Liver (tissue), 3 donors: ENCODE data around the gene TM9SF2.

Source experiments
- ATF3 ChIP-seq: IDR thresholded peaks from 2 replicates; pipeline ENCODE4 v1.6.1; 2016; ENCODE audit warnings: antibody characterized with exemption
- CTCF ChIP-seq: fragments of 150-350 bp; IDR thresholded peaks from 2 replicates; pipeline ENCODE4 v1.5.1; 2017; ENCODE audit warnings: improper control_type of control experiment, low read depth, low read length; ENCODE audit not compliant: missing input control
- EGR1 ChIP-seq, 2 donors: IDR thresholded peaks; 2 replicates each; pipeline ENCODE4 v1.6.1; 2016 to 2018; ENCODE audit warnings: antibody characterized with exemption in 2 of 2, low read depth in 2 of 2
- FOXA2 ChIP-seq: IDR thresholded peaks from 2 replicates; pipeline ENCODE4 v1.6.1; 2016; ENCODE audit warnings: antibody characterized with exemption
- JUND ChIP-seq, 2 donors: IDR thresholded peaks; 2 replicates each; pipeline ENCODE4 v1.6.1; 2016; ENCODE audit warnings: antibody characterized with exemption in 2 of 2
- MAX ChIP-seq: IDR thresholded peaks from 2 replicates; pipeline ENCODE4 v1.6.1; 2016; ENCODE audit warnings: antibody characterized with exemption
- RAD21 ChIP-seq, 2 donors: IDR thresholded peaks; 2 replicates each; pipeline ENCODE4 v1.6.1; 2016; ENCODE audit warnings: antibody characterized with exemption in 2 of 2, mild to moderate bottlenecking in 2 of 2
- REST ChIP-seq: IDR thresholded peaks from 2 replicates; pipeline ENCODE4 v1.6.1; 2016; ENCODE audit warnings: antibody characterized with exemption, mild to moderate bottlenecking
- RXRA ChIP-seq, 2 donors: IDR thresholded peaks; 2 replicates each; pipeline ENCODE4 v1.6.1; 2017 to 2018; ENCODE audit warnings: antibody characterized with exemption in 2 of 2, mild to moderate bottlenecking in 1 of 2
- TAF1 ChIP-seq: conservative IDR thresholded peaks from 2 replicates; pipeline ENCODE4 v1.6.1; 2016; ENCODE audit warnings: antibody characterized with exemption, mild to moderate bottlenecking
- donor health status: healthy.
- donor health status: healthy.

- no peak for TF ChIP-seq CTCF
- no peak for TF ChIP-seq EGR1 (IDR thresholded peaks at IDR 0.05; ENCODE audit: low read depth in 2 of 2)
- no peak for TF ChIP-seq FOXA2
- TF ChIP-seq RAD21 (IDR thresholded peaks at IDR 0.05): no peak
- TF ChIP-seq TAF1: no peak
- TF ChIP-seq ATF3: no peak
- no peak for TF ChIP-seq MAX
- TF ChIP-seq JUND (IDR thresholded peaks at IDR 0.05): no peak
- no peak for TF ChIP-seq RXRA (IDR thresholded peaks at IDR 0.05)
- no peak for TF ChIP-seq REST
Measured at GRCh38 chr13:99572131-99572530, 70.9 kb downstream of the TM9SF2 start.
